Mesothelial cell of epicardium (in vitro differentiated cells): Measurements from ENCODE around the gene CLEC9A. TPM values are rescaled to one million over a fixed set of nuclear protein-coding genes. Genes with fewer than 3 reads are reported as not detected.

Experiments
- DNase-seq, 2 experiments: peaks; one replicate each; pipeline ENCODE4 v3.0.0; 2021; ENCODE audit warnings: low spot score in 2 of 2; ENCODE audit not compliant: unreplicated experiment in 2 of 2
- H3K27ac Mint-ChIP-seq: 2 replicates; pipeline ENCODE4 v1.8.0; 2021; ENCODE audit warnings: mixed read lengths
- H3K27me3 Mint-ChIP-seq: 2 replicates; pipeline ENCODE4 v1.8.0; 2021; ENCODE audit warnings: low read depth, mixed read lengths
- H3K36me3 Mint-ChIP-seq: 2 replicates; pipeline ENCODE4 v1.8.0; 2021; ENCODE audit warnings: mixed read lengths
- H3K4me1 Mint-ChIP-seq: 2 replicates; pipeline ENCODE4 v1.8.0; 2021; ENCODE audit warnings: mixed read lengths
- H3K4me3 Mint-ChIP-seq: 2 replicates; pipeline ENCODE4 v1.8.0; 2021; ENCODE audit warnings: mild to moderate bottlenecking, moderate library complexity, mixed read lengths
- H3K9me3 Mint-ChIP-seq: 2 replicates; pipeline ENCODE4 v1.8.0; 2021; ENCODE audit warnings: mixed read lengths
- total RNA-seq: library from RNA; stranded (reverse); gene quantifications from 3 replicates; pipeline ENCODE4 v1.2.1, GENCODE V29; 2021
- TF ChIP-seq, protein P1 (sequence below): fragments of 200-600 bp; sonication (generic); IDR thresholded peaks from one replicate; pipeline ENCODE4 v1.5.0; 2021; ENCODE audit warnings: antibody characterized with exemption; ENCODE audit not compliant: unreplicated experiment

The CLEC9A gene
- total RNA-seq, 1 donor from 2014 or later: not detected

DNA sequence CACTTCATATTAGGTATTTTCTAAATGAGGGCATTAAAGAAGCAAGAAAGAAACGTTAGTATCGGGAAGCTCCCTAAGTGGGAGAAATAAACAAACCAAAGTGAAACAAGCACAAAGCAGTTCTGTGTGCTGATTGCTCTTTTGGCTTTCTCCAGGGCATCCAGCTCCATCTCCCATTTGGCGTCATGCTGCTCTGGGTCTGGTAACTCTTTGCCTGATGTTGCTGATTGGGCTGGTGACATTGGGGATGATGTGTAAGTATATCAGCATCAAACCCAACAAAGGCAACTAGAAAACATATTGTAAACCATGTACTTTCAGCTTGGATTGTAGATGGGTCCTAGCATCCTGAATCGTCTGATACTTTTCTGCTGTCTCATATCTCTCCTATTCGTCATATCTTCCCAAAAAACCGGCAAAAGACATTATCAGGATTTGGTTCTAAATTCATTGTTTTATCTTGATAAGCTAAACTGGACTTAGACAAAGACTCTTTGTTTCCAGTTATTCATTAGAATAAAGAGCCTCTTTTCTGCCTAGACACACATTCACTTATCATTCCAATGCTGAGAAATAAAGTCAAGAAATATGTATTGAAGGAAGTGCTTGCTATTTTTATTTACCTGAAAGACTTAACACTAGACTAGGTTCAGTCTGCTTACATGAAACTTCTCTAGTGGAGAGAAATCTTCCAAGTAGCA is 17.7 kb upstream of the CLEC9A start:
- Mint-ChIP-seq H3K27me3 (peaks cover 5% of the 10 kb centered on the region), H3K4me3 (no peak overlapping the region), H3K36me3 (no peaks in the 10 kb centered on the region), H3K9me3 (no peaks in the 10 kb centered on the region), H3K4me1 (peaks cover 7% of the 10 kb centered on the region), H3K27ac (no peak overlapping the region)
- TF ChIP-seq, protein P1, sequence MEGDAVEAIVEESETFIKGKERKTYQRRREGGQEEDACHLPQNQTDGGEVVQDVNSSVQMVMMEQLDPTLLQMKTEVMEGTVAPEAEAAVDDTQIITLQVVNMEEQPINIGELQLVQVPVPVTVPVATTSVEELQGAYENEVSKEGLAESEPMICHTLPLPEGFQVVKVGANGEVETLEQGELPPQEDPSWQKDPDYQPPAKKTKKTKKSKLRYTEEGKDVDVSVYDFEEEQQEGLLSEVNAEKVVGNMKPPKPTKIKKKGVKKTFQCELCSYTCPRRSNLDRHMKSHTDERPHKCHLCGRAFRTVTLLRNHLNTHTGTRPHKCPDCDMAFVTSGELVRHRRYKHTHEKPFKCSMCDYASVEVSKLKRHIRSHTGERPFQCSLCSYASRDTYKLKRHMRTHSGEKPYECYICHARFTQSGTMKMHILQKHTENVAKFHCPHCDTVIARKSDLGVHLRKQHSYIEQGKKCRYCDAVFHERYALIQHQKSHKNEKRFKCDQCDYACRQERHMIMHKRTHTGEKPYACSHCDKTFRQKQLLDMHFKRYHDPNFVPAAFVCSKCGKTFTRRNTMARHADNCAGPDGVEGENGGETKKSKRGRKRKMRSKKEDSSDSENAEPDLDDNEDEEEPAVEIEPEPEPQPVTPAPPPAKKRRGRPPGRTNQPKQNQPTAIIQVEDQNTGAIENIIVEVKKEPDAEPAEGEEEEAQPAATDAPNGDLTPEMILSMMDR: no peak
- DNase-seq: no peak

DNA sequence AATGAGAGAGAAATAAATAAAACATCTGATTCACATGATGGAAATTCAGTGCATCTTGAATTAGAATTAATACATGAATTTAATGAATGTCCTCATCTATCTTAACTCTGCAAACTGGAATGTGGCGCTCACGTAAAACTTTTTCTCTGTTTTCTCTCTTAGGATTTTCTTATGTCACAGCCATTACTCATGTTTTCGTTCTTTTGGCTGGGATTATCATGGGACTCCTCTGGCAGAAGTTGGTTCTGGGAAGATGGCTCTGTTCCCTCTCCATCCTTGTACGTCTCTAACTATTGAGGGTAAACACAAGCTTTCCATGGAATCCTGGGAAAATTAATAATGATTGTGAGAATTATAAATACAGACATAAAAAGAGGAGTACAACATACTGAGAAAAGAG is 15.0 kb upstream of the CLEC9A start:
- Mint-ChIP-seq H3K27me3 (peaks cover 5% of the 10 kb centered on the region), H3K4me3 (no peak overlapping the region), H3K36me3 (no peaks in the 10 kb centered on the region), H3K9me3 (no peaks in the 10 kb centered on the region), H3K27ac (no peak overlapping the region), H3K4me1 (peaks cover 7% of the 10 kb centered on the region)
- TF ChIP-seq, protein P1: no peak
- no peak for DNase-seq

DNA sequence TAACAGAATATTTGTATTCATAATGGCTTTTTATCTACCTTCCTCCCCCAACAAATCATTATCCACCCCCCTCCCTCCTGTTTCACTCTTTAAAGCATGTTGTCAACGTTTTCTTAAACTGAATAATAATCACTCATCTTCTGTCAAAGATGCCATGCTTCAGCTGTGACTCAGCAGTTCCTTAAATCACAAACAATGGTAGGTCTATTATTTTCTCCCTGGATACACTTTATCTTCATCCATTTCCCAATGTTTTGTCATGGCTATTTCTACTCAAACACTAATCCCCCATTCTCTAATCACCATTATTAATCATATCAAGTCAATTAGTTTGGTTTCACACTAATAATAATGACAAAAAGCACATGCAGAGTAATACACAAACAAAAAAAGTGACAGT is 13.6 kb upstream of the CLEC9A start:
- Mint-ChIP-seq H3K36me3 (no peaks in the 10 kb centered on the region), H3K27me3 (peaks cover 3% of the 10 kb centered on the region), H3K4me1 (peaks cover 7% of the 10 kb centered on the region), H3K9me3 (no peaks in the 10 kb centered on the region), H3K27ac (no peak overlapping the region), H3K4me3 (no peak overlapping the region)
- TF ChIP-seq, protein P1: no peak
- DNase-seq: no peak

DNA sequence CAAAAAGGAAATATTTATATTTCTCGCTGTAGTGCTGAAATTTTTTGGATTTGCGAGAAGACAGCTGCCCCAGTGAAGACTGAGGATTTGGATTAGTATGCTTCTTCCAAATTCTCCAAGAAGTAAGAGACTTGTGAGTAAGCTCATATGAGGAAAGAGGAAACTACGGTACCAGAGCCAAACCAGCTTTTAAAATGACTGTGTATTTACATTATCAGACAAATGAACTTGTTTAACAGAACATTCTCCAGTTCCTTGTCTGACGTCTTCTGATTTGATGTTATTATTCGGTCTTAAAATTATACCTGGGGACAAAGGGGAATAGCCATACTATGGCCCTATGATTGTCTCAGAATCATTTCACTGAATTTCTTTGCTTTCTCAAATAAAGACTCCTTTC is 12.1 kb upstream of the CLEC9A start:
- DNase-seq: no peak
- Mint-ChIP-seq H3K4me3 (no peak overlapping the region), H3K36me3 (no peaks in the 10 kb centered on the region), H3K27ac (no peak overlapping the region), H3K4me1 (peaks cover 7% of the 10 kb centered on the region), H3K9me3 (no peaks in the 10 kb centered on the region), H3K27me3 (no peaks in the 10 kb centered on the region)
- TF ChIP-seq, protein P1: no peak

DNA sequence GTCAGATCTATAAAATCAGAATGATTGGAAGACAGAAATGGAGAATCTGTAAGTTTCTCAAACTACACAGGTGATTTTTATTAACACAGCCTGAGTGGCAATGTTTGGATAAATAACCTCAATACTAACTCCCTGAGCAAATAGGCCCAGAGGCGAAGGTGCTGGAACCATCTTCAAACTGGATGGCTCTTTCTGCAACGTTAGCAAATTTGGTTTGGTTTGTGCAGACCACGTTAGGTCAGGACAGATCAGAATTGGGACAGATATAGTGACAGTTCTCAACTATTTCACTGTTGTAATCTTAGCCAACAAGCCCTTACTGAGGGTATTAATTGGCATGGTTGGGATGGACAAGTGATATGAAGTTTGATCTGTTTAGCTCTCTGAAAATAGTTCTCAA is 9.1 kb upstream of the CLEC9A start:
- H3K9me3 Mint-ChIP-seq: no peaks in the 10 kb centered on the region
- no peak for DNase-seq
- no peak overlapping the region for H3K27ac Mint-ChIP-seq

More for the DNA sequence above, 9.1 kb upstream of the CLEC9A start:
- H3K27me3 Mint-ChIP-seq: no peaks in the 10 kb centered on the region
- no peak overlapping the region for H3K4me3 Mint-ChIP-seq
- peaks cover 7% of the 10 kb centered on the region for H3K4me1 Mint-ChIP-seq
- H3K36me3 Mint-ChIP-seq: no peaks in the 10 kb centered on the region
- TF ChIP-seq, protein P1: no peak
